Gastroesophageal sphincter (tissue), 4 donors: ENCODE measurements around the gene PREX1. TPM values are rescaled to one million over a fixed set of nuclear protein-coding genes. Genes with fewer than 3 reads are reported as not detected.
A peak's percentile ranks its signal among the peaks of the same experiment; 100 is the strongest.

Experiments
- ATAC-seq: fragments of 150-250 bp; one replicate; pipeline ENCODE4 v1.9.1; 2016; ENCODE audit warnings: mild to moderate bottlenecking, moderate library complexity
- H3K27ac ChIP-seq, 4 donors: fragments of 200-600 bp; sonication (generic) in 3 of 4; 1 replicate in 3 of 4; 2 replicates in 1 of 4; pipeline ENCODE4 v1.5.1; 2016 to 2019
- H3K27me3 ChIP-seq: fragments of 200-600 bp; sonication (generic); one replicate; pipeline ENCODE4 v1.5.1; 2019
- H3K36me3 ChIP-seq, 2 donors: fragments of 200-600 bp; sonication (generic); one replicate each; pipeline ENCODE4 v1.5.1; 2019; ENCODE audit warnings: control low read depth in 1 of 2
- H3K4me1 ChIP-seq, 3 donors: fragments of 200-600 bp; sonication (generic); 1 replicate in 2 of 3; 2 replicates in 1 of 3; pipeline ENCODE4 v1.5.1; 2016 to 2019; ENCODE audit warnings: control low read depth in 2 of 3
- H3K4me3 ChIP-seq, 2 donors: fragments of 200-600 bp; sonication (generic); one replicate each; pipeline ENCODE4 v1.5.1; 2019; ENCODE audit warnings: mild to moderate bottlenecking in 1 of 2, moderate library complexity in 1 of 2
- H3K9me3 ChIP-seq, 3 donors: fragments of 200-600 bp; sonication (generic); one replicate each; pipeline ENCODE4 v1.5.1; 2017 to 2019; ENCODE audit warnings: control low read depth in 2 of 3
- EP300 ChIP-seq: sonication (generic); formaldehyde crosslinking; IDR thresholded peaks from one replicate; pipeline ENCODE4 v1.6.1; 2017; ENCODE audit warnings: antibody characterized with exemption, mild to moderate bottlenecking
- POLR2A ChIP-seq, 2 donors: fragments of 450-650 bp; IDR thresholded peaks; one replicate each; pipeline ENCODE4 v1.6.1; 2017; ENCODE audit warnings: antibody characterized with exemption in 2 of 2, mild to moderate bottlenecking in 2 of 2, moderate library complexity in 1 of 2
- POLR2AphosphoS5 ChIP-seq: sonication (generic); formaldehyde crosslinking; IDR thresholded peaks from one replicate; pipeline ENCODE4 v1.6.1; 2017; ENCODE audit warnings: antibody characterized with exemption
- WGBS, 2 donors: methylation state at CpG; one replicate each; pipeline ENCODE4 v1.1.5; 2018; ENCODE audit warnings: low coverage in 1 of 2; 5-methylcytosine and 5-hydroxymethylcytosine counted together
- total RNA-seq, 4 donors: library from RNA; depleted of rRNA; stranded (reverse); fragments of >200 nt; gene quantifications; one replicate each; pipeline ENCODE4 v1.1.0, GENCODE V29; 2016
- TF ChIP-seq, protein P1 (sequence below), 4 experiments: fragments of 200-600 bp in 2 of 4; fragments of 450-650 bp in 2 of 4; sonication (generic) in 1 of 4; IDR thresholded peaks; one replicate each; pipeline ENCODE4 v1.5.1; 2017 to 2019; ENCODE audit warnings: antibody characterized with exemption in 4 of 4, mild to moderate bottlenecking in 2 of 4, moderate library complexity in 2 of 4

Gene PREX1
- total RNA-seq, 4 donors from 2014 or later: 16.3 to 35.7 (median 20.0) TPM

DNA sequence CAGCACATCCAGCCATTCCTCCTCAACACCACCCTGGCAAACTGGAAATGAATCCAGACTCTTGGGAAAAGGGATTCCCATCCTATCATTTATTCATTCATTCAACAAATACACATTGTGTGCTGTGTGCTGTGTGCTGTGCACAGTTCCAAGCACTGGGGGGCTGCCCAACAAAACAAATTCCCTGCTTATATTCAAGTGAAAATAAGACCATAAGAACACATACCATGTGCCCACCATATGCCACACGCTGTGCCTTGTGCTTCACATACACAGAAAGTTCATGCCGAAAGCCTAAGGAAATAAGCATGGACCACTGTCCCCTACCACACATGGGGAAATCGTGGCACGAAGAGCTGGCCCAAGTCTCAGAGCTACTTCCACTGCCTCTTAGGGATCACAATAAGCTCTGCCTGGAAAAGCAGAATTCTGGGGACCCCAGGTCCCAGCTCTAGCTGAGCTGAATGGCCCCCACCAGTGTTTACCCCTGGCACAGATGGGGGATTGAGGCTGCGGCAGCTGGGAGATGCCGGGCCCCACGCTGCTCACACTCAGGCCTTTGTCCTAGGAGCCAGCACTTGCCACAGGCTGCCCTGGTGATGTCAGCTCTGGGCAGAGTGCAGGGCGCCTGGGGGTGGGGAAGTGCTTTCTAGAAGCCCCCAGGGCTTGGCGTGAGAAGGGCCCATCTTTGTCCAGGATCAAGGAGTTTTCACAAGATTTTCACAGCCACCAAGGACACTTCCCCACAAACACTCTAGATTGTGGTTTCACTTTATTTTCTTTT is 99.6 kb downstream of the PREX1 start:
- Histone ChIP-seq H3K27ac (peak overlapping the region in 3 of 4 donors; percentile 22 to 48 (median 36)), H3K36me3 (peaks cover 0 to 11% of the 10 kb centered on the region in 2 donors), H3K9me3 (no peaks in the 10 kb centered on the region), H3K27me3 (no peaks in the 10 kb centered on the region), H3K4me1 (peaks cover 0 to 45% (median 0%) of the 10 kb centered on the region in 3 donors), H3K4me3 (no peak overlapping the region)
- ATAC-seq: no peak
- 75% methylated on average over 1 of the region's 9 CpGs; no CpG with 5 or more reads in 1 of the 2 donors for WGBS, 2 donors
- TF ChIP-seq, protein P1, sequence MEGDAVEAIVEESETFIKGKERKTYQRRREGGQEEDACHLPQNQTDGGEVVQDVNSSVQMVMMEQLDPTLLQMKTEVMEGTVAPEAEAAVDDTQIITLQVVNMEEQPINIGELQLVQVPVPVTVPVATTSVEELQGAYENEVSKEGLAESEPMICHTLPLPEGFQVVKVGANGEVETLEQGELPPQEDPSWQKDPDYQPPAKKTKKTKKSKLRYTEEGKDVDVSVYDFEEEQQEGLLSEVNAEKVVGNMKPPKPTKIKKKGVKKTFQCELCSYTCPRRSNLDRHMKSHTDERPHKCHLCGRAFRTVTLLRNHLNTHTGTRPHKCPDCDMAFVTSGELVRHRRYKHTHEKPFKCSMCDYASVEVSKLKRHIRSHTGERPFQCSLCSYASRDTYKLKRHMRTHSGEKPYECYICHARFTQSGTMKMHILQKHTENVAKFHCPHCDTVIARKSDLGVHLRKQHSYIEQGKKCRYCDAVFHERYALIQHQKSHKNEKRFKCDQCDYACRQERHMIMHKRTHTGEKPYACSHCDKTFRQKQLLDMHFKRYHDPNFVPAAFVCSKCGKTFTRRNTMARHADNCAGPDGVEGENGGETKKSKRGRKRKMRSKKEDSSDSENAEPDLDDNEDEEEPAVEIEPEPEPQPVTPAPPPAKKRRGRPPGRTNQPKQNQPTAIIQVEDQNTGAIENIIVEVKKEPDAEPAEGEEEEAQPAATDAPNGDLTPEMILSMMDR (IDR thresholded peaks at IDR 0.05): no peak
- no peak for TF ChIP-seq POLR2A (IDR thresholded peaks at IDR 0.05)
- no peak for TF ChIP-seq POLR2AphosphoS5
- TF ChIP-seq EP300: no peak

DNA sequence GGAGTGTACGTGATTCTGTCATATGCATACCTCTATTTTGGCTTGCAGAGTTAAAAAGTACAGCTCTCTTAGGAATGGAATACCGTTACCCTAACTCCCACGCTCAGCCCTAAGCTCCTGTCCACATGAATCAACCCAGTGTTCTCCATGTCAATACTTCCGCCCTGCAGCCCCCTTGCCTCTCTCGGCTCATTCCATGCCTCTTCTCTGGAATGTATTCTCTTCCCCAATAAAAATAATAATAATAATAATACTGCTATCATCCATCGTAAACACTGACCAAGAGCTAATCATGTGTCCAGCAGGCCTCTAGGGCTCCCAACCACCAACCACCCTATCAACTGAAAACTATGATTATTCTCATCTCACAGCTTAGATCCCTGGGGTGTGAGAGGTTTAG is 100.6 kb downstream of the PREX1 start:
- no peak for ATAC-seq
- Histone ChIP-seq H3K4me1 (peaks cover 0 to 49% (median 9%) of the 10 kb centered on the region in 3 donors), H3K27ac (no peak overlapping the region), H3K27me3 (no peaks in the 10 kb centered on the region), H3K9me3 (no peaks in the 10 kb centered on the region), H3K36me3 (peaks cover 0 to 10% of the 10 kb centered on the region in 2 donors), H3K4me3 (no peak overlapping the region)
- WGBS, 2 donors: 81 to 86% methylated on average over 5 to 6 of the region's 6 CpGs
- TF ChIP-seq POLR2AphosphoS5 (no peak), POLR2A (IDR thresholded peaks at IDR 0.05) (no peak), EP300 (no peak)
- TF ChIP-seq, protein P1 (IDR thresholded peaks at IDR 0.05): no peak

DNA sequence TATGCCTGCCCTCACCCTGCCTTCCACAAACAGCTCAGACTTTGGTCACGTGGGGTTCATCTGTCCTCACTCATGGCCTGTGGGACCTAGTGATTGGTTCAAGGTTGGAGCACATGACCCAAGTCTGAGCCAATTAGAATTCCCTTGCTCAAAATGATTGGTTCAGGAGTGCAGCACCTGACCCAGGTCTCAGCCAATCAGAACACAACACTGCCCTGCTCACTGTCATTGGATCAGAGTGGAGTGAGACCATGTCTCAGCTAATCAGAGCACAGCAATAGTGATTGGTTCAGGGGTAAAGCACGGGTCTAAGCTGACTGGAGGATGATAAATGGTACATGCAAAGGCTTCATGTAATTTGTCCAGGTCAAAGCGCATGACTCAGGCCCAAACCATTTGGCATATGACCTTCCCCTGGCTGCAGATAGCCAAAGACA is 102.2 kb downstream of the PREX1 start:
- Histone ChIP-seq H3K4me3 (no peak overlapping the region), H3K36me3 (peaks cover 0 to 10% of the 10 kb centered on the region in 2 donors), H3K27ac (peak overlapping the region in 2 of 4 donors; percentile 31 to 76), H3K9me3 (no peaks in the 10 kb centered on the region), H3K27me3 (no peaks in the 10 kb centered on the region), H3K4me1 (peaks cover 0 to 56% (median 9%) of the 10 kb centered on the region in 3 donors)
- peak; percentile 15 for ATAC-seq
- TF ChIP-seq POLR2AphosphoS5: peak; percentile 11
- TF ChIP-seq, protein P1 (IDR thresholded peaks at IDR 0.05): no peak
- TF ChIP-seq EP300: no peak
- no peak for TF ChIP-seq POLR2A (IDR thresholded peaks at IDR 0.05)
- 66 to 76% methylated on average over 2 to 3 of the region's 3 CpGs for WGBS, 2 donors

DNA sequence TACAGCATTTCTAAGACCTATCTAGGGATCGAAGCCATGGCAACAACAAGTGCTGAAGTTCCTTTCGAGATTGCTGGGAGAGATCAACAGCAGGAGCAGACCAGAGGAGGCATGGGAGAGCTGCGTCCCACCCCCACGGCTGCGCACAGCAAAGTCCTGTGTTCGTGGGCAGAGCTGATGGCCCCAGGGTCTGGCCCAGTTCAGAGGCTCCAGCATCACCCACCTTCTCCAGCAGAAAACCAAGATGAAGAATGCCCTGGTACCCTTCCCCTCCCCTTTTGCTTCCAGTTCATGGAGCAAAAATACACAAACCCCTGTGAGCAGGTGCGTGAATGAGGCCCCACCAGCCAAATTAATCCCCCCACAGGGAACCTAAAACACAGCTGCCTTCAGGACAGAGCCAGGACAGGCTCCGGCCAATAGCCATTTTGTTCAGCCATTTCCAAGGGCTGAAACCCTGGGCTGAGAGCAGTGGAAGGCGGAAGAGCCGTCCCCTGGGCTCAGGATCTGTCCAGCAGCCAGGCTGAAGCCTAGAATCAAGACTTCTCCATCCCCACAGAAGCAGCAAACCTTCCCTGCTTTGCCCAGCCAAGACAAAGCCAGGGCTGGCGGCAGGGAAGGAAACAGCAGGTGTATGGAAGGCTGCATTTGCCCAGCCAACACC is 102.8 kb downstream of the PREX1 start:
- Histone ChIP-seq H3K4me1 (peaks cover 0 to 56% (median 9%) of the 10 kb centered on the region in 3 donors), H3K9me3 (no peaks in the 10 kb centered on the region), H3K36me3 (peaks cover 0 to 10% of the 10 kb centered on the region in 2 donors), H3K27ac (peak overlapping the region in 3 of 4 donors; percentile 31 to 77 (median 76)), H3K27me3 (no peaks in the 10 kb centered on the region), H3K4me3 (no peak overlapping the region)
- WGBS, 2 donors: 87% methylated on average over 3 of the region's 11 CpGs; no CpG with 5 or more reads in 1 of the 2 donors
- no peak for ATAC-seq
- TF ChIP-seq POLR2AphosphoS5: no peak
- TF ChIP-seq POLR2A (IDR thresholded peaks at IDR 0.05): no peak

DNA sequence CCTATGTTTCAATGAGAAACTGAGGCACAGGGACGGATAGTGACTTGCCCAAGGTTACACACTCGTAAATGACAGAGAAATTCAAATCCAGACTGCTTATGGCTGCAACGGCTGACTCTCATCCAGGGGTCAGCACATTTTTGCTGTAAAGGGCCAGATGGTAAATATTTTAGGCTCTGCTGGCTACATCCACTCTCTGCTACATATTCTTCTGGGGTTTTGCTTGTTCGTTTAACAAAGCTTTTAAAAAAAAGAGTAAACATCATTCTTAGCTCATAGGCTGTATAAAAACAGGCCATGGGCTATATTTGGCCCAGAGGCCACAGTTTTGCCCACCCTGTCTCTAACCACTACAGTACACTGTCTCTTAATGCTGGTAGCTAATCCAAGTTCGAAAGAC is 103.4 kb downstream of the PREX1 start:
- Histone ChIP-seq H3K4me1 (peaks cover 0 to 56% (median 9%) of the 10 kb centered on the region in 3 donors), H3K36me3 (peaks cover 0 to 10% of the 10 kb centered on the region in 2 donors), H3K9me3 (peaks cover 0 to 5% (median 0%) of the 10 kb centered on the region in 3 donors), H3K4me3 (no peak overlapping the region), H3K27me3 (no peaks in the 10 kb centered on the region), H3K27ac (peak overlapping the region in 3 of 4 donors; percentile 72 to 77 (median 76))
- TF ChIP-seq EP300 (no peak), POLR2AphosphoS5 (no peak), POLR2A (IDR thresholded peaks at IDR 0.05) (no peak)
- TF ChIP-seq, protein P1 (IDR thresholded peaks at IDR 0.05): no peak
- WGBS, 2 donors: 55 to 70% methylated on average over 2 of the region's 5 CpGs
- ATAC-seq: no peak
